A673 (cell line): Measurements from ENCODE around the gene UCN. TPM values are rescaled to one million over a fixed set of nuclear protein-coding genes. Genes with fewer than 3 reads are reported as not detected.

Source experiments
- BruUV-seq: library from RNA; stranded (reverse); fragments of 400-500 nt; replicated peaks from 2 replicates; lab custom pipeline; 2021; lab: Mats Ljungman, UMichigan
- CTCF ChIA-PET: fragments of 300-600 bp; sonication (Branson Sonifier 250); formaldehyde crosslinking; loops from one replicate; lab custom pipeline; 2022; ENCODE audit warnings: antibody characterized with exemption; lab: Charles Lee
- POLR2A ChIA-PET: fragments of 300-600 bp; sonication (Branson Sonifier 250); formaldehyde crosslinking; loops from one replicate; lab custom pipeline; 2022; ENCODE audit warnings: antibody characterized with exemption; ENCODE audit not compliant: low non-redundant PET; lab: Charles Lee
- DNase-seq: peaks from one replicate; pipeline ENCODE4 v3.0.0-alpha.2; 2015; ENCODE audit warnings: low spot score
- H3K27ac ChIP-seq: fragments of 200-600 bp; sonication (generic); 2 replicates; pipeline ENCODE4 v1.5.1; 2016; ENCODE audit warnings: mixed run types, low read depth, mild to moderate bottlenecking, mixed read lengths, antibody characterized with exemption, low read length; ENCODE audit not compliant: poor library complexity, severe bottlenecking
- H3K27me3 ChIP-seq: fragments of 200-600 bp; sonication (generic); replicated peaks from 2 replicates; pipeline ENCODE4 v1.6.1; 2017; ENCODE audit warnings: mixed run types, low read depth, mild to moderate bottlenecking, mixed read lengths, antibody characterized with exemption, low read length; ENCODE audit not compliant: insufficient read depth, poor library complexity
- H3K36me3 ChIP-seq: fragments of 200-600 bp; sonication (generic); 2 replicates; pipeline ENCODE4 v1.6.1; 2016; ENCODE audit warnings: mixed run types, mild to moderate bottlenecking, mixed read lengths, antibody characterized with exemption, low read length; ENCODE audit not compliant: insufficient read depth, poor library complexity, severe bottlenecking
- H3K4me1 ChIP-seq: fragments of 200-600 bp; sonication (generic); 2 replicates; pipeline ENCODE4 v1.6.1; 2017; ENCODE audit warnings: mixed run types, mild to moderate bottlenecking, mixed read lengths, antibody characterized with exemption, low read length; ENCODE audit not compliant: insufficient read depth, poor library complexity, severe bottlenecking
- H3K4me3 ChIP-seq: fragments of 200-600 bp; sonication (generic); 2 replicates; pipeline ENCODE4 v1.5.1; 2016; ENCODE audit warnings: low read depth, mixed run types, mild to moderate bottlenecking, mixed read lengths, low read length; ENCODE audit not compliant: poor library complexity, severe bottlenecking
- H3K9me3 ChIP-seq: fragments of 200-600 bp; sonication (generic); 2 replicates; pipeline ENCODE4 v1.6.1; 2016; ENCODE audit warnings: mixed run types, low read depth, mild to moderate bottlenecking, mixed read lengths, antibody characterized with exemption, low read length; ENCODE audit not compliant: poor library complexity, severe bottlenecking
- EZH2 ChIP-seq: fragments of 200-600 bp; sonication (generic); IDR thresholded peaks from 2 replicates; pipeline ENCODE4 v1.6.1; 2017; ENCODE audit warnings: borderline replicate concordance, low read depth, mild to moderate bottlenecking, mixed read lengths, antibody characterized with exemption, low read length; ENCODE audit not compliant: poor library complexity, severe bottlenecking
- intact Hi-C: fragments of 100-400 bp; cut with micrococcal nuclease; formaldehyde crosslinking; loops from one replicate; pipeline ENCODE4 v1.10.0; 2022; ENCODE audit not compliant: unreplicated experiment
- total RNA-seq: library from RNA; stranded (reverse); gene quantifications from 2 replicates; pipeline ENCODE4 v1.2.3, GENCODE V29; 2021
- TF ChIP-seq, protein P1 (sequence below): fragments of 300-800, 200-600 bp; sonication (generic); conservative IDR thresholded peaks from 2 replicates; pipeline ENCODE4 v1.5.1; 2017; ENCODE audit warnings: low read depth, mild to moderate bottlenecking, antibody characterized with exemption, low read length, moderate library complexity, mixed read lengths

The UCN gene
- total RNA-seq, 1 experiment from 2014 or later: 0.64 TPM

DNA sequence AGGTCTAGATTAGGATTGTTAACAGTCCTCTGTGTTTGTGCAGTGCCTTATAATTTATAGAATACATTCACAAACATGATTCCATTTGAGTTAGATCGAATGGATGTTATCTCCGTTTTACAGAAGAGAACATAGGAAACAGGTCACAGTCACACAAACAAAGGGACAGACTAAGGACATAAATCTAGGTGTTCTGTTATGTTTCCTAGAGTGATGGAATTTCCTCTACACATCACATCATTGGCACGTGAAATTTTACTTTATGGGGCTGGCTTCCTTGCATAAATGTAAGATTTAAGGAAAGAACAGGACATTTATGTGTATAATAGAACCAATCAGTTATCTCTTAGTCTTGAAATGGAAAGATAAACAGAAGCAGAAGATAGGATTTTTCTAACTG is 19.6 kb downstream of the UCN start:
- Histone ChIP-seq H3K4me1 (peaks cover 13% of the 10 kb centered on the region), H3K4me3 (no peak overlapping the region), H3K27me3 (no peaks in the 10 kb centered on the region), H3K9me3 (no peaks in the 10 kb centered on the region), H3K27ac (no peak overlapping the region), H3K36me3 (no peaks in the 10 kb centered on the region)
- POLR2A ChIA-PET: no interaction called here
- TF ChIP-seq, protein P1, sequence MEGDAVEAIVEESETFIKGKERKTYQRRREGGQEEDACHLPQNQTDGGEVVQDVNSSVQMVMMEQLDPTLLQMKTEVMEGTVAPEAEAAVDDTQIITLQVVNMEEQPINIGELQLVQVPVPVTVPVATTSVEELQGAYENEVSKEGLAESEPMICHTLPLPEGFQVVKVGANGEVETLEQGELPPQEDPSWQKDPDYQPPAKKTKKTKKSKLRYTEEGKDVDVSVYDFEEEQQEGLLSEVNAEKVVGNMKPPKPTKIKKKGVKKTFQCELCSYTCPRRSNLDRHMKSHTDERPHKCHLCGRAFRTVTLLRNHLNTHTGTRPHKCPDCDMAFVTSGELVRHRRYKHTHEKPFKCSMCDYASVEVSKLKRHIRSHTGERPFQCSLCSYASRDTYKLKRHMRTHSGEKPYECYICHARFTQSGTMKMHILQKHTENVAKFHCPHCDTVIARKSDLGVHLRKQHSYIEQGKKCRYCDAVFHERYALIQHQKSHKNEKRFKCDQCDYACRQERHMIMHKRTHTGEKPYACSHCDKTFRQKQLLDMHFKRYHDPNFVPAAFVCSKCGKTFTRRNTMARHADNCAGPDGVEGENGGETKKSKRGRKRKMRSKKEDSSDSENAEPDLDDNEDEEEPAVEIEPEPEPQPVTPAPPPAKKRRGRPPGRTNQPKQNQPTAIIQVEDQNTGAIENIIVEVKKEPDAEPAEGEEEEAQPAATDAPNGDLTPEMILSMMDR: no peak
- TF ChIP-seq EZH2: no peak
- CTCF ChIA-PET: no interaction called here
- DNase-seq: no peak
- intact Hi-C loops: no loop called here
- no TSS peak for BruUV-seq

DNA sequence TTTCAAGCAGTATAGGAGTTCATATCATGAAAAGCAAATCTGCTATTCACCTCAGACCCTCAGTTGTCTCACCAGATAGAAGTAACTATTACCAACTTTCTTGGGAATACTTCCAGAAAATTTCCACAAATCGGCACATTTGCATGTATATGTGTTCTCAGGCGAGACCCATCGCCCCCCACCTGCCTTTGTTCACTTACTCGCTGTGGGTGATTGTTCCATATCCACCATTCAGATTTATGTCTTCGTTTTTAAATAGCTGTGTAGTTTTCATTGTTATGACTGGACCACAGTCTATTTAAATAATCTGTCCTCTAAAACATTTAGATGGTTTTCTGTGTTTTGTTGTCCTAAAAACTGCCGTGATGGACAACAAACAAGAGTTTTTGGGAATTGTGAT is 22.8 kb downstream of the UCN start:
- intact Hi-C loops: no loop called here

DNA sequence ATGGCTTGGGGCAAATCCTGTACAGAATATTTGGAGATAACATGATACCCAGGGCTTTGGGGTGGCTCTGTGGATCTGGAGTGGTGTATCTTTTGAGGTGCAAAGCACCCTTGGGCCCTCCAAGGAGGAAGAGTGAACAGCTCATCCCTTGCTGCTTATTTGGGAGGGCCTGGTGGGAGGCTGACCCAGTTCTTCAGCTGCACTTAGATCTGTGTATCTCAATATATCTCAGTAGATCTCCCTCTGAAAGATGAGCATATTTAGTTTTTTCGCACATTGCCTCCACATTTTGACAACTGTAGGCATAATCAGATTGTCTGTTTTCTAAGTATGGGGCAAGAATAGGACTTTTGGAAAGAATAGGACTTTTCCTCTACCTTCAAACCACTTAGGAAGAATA is 23.2 kb downstream of the UCN start:
- no peak overlapping the region for H3K27ac ChIP-seq
- no peak for DNase-seq
- no peak overlapping the region for H3K4me3 ChIP-seq
- H3K36me3 ChIP-seq: no peaks in the 10 kb centered on the region
- no peaks in the 10 kb centered on the region for H3K9me3 ChIP-seq
- BruUV-seq: no TSS peak
- no peak for TF ChIP-seq EZH2
- TF ChIP-seq, protein P1: no peak
- ChIA-PET CTCF (no interaction called here), POLR2A (no interaction called here)
- peaks cover 20% of the 10 kb centered on the region for H3K4me1 ChIP-seq
- intact Hi-C loops: loop anchor here (5.0 kb wide), 1 partner anchor 323 kb away; no protein-coding TSS in a partner anchor
- H3K27me3 ChIP-seq: no peaks in the 10 kb centered on the region

More for the DNA sequence above, 22.8 kb downstream of the UCN start:
- DNase-seq: no peak
- no peaks in the 10 kb centered on the region for H3K9me3 ChIP-seq
- no peak overlapping the region for H3K4me3 ChIP-seq
- BruUV-seq: no TSS peak
- ChIA-PET POLR2A (no interaction called here), CTCF (no interaction called here)
- H3K4me1 ChIP-seq: peaks cover 17% of the 10 kb centered on the region
- TF ChIP-seq EZH2: no peak
- TF ChIP-seq, protein P1: no peak
- no peak overlapping the region for H3K27ac ChIP-seq
- H3K27me3 ChIP-seq: no peaks in the 10 kb centered on the region
- H3K36me3 ChIP-seq: no peaks in the 10 kb centered on the region
